ENCODE measurements around the gene HPCAL1.

Gene HPCAL1

DNA sequence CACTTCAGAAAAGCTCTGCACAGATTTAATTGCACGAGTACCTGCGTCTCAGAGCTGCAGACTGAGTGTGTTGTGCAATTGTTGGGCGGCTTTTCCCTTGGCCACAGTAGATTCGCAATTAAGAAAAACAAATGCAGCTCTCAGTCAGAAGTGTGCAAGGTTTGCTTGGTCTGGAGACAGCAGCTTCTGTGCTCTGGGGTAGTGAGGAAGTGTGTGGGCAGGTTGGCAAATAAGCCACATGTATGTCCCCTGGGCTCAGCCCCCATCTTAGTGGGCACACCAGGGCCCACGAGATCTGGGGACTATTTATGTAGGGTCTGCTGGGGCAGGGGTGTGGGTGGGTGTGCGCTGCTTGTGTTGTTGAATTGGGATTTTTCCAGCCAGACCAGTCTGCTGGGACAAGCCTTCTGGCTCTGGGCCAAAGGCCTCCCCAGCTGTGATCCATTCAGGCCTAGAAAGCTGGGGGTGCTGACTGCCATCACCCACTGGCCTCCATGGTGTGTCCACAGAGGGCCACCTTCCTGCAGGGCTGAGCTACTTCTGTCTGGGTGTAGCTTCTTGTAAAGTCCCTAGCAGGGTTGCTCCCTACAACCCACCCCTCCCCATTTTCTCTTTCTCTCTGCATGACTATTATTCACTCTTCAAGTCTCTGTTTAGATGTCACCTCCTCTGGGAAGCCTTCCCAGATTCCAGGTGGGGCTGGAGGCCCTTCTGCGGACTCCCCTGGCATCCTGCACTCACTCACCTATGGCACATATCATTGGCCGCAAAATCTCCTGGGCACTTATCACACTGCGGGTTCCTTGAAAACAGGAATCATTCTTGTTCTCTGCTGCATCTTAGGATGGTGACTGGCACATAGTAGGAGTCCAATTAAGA lies 77.6 kb downstream of the HPCAL1 start:
- Histone ChIP-seq H4K12ac (ENCODE audit: low read depth, low read length) (no peak overlapping the region), H3K27me3 (ENCODE audit: insufficient read depth, low read length) (no peaks in the 10 kb centered on the region), H3K4me1 (ENCODE audit: control insufficient read depth in 1 of 2, insufficient read depth in 2 of 2, low read length in 2 of 2) (peaks cover 4 to 7% of the 10 kb centered on the region in 2 experiments), H3K36me3 (ENCODE audit: control insufficient read depth in 1 of 2, insufficient read depth in 2 of 2, low read length in 2 of 2) (no peaks in the 10 kb centered on the region), H3K9me3 (ENCODE audit: insufficient read depth, low read depth, low read length) (peaks cover 2% of the 10 kb centered on the region), H3K4me2 (ENCODE audit: low read length) (no peak overlapping the region), H3K23ac (ENCODE audit: low read length) (no peak overlapping the region), H2BK5ac (ENCODE audit: low read depth, low read length, poor library complexity) (no peak overlapping the region), H3K27ac (ENCODE audit: low read depth, low read length) (no peak overlapping the region), H2BK120ac (ENCODE audit: insufficient read depth, low read length, poor library complexity) (no peak overlapping the region), H3K18ac (ENCODE audit: low read length) (no peak overlapping the region), H2AK5ac (ENCODE audit: low read length) (no peak overlapping the region), H3K79me2 (ENCODE audit: control insufficient read depth, insufficient read depth, low read length, poor library complexity) (no peaks in the 10 kb centered on the region), H3K4ac (ENCODE audit: low read depth, low read length) (no peak overlapping the region), H3K79me1 (ENCODE audit: low read length) (no peaks in the 10 kb centered on the region), H3K14ac (ENCODE audit: low read length) (no peak overlapping the region), H2AFZ (ENCODE audit: insufficient read depth, low read length, poor library complexity) (no peak overlapping the region), H2BK12ac (ENCODE audit: low read length) (no peak overlapping the region), H3K4me3 (ENCODE audit: low read depth, low read length) (no peak overlapping the region), H4K91ac (ENCODE audit: low read depth, low read length) (no peak overlapping the region), H4K8ac (ENCODE audit: low read depth, low read length) (no peak overlapping the region), H3K9ac (ENCODE audit: low read length) (no peak overlapping the region)
- peak in 1 of 2 donors; percentile 39 for DNase-seq
- no CpG with 5 or more reads among the region's 9 CpGs for WGBS (ENCODE audit: extremely low coverage, insufficient coverage, insufficient read length)

DNA sequence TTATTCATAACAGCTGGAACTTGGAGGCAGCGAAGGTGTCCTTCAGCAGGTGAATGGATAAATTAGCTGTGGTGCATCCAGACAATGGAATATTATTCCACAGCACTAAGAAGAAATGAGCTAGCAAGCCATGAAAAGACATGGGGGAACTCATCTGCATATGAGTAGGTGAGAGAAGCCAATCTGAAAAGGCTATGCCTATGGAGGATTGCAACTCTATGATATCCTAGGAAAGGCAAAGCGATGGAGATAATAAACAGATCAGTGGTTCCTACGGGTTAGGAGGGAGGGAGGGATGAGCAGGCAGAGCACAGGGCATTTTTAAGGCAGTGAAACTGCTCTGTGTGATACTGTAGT lies 79.3 kb downstream of the HPCAL1 start:
- Histone ChIP-seq H3K4me1 (ENCODE audit: control insufficient read depth in 1 of 2, insufficient read depth in 2 of 2, low read length in 2 of 2) (peaks cover 4 to 7% of the 10 kb centered on the region in 2 experiments), H2BK120ac (ENCODE audit: insufficient read depth, low read length, poor library complexity) (no peak overlapping the region), H4K91ac (ENCODE audit: low read depth, low read length) (no peak overlapping the region), H3K36me3 (ENCODE audit: control insufficient read depth in 1 of 2, insufficient read depth in 2 of 2, low read length in 2 of 2) (no peaks in the 10 kb centered on the region), H3K79me2 (ENCODE audit: control insufficient read depth, insufficient read depth, low read length, poor library complexity) (no peaks in the 10 kb centered on the region), H3K14ac (ENCODE audit: low read length) (no peak overlapping the region), H3K27me3 (ENCODE audit: insufficient read depth, low read length) (no peaks in the 10 kb centered on the region), H3K4me2 (ENCODE audit: low read length) (no peak overlapping the region), H3K18ac (ENCODE audit: low read length) (no peak overlapping the region), H3K27ac (ENCODE audit: low read depth, low read length) (no peak overlapping the region), H2AK5ac (ENCODE audit: low read length) (no peak overlapping the region), H3K4ac (ENCODE audit: low read depth, low read length) (no peak overlapping the region), H2BK12ac (ENCODE audit: low read length) (no peak overlapping the region), H4K8ac (ENCODE audit: low read depth, low read length) (no peak overlapping the region), H2AFZ (ENCODE audit: insufficient read depth, low read length, poor library complexity) (no peak overlapping the region), H3K79me1 (ENCODE audit: low read length) (no peaks in the 10 kb centered on the region), H3K4me3 (ENCODE audit: low read depth, low read length) (no peak overlapping the region), H3K23ac (ENCODE audit: low read length) (no peak overlapping the region), H3K9ac (ENCODE audit: low read length) (no peak overlapping the region), H2BK5ac (ENCODE audit: low read depth, low read length, poor library complexity) (no peak overlapping the region), H4K12ac (ENCODE audit: low read depth, low read length) (no peak overlapping the region), H3K9me3 (ENCODE audit: insufficient read depth, low read depth, low read length) (peaks cover 2% of the 10 kb centered on the region)
- WGBS (ENCODE audit: extremely low coverage, insufficient coverage, insufficient read length) = no CpG with 5 or more reads among the region's 3 CpGs
- no peak for DNase-seq

DNA sequence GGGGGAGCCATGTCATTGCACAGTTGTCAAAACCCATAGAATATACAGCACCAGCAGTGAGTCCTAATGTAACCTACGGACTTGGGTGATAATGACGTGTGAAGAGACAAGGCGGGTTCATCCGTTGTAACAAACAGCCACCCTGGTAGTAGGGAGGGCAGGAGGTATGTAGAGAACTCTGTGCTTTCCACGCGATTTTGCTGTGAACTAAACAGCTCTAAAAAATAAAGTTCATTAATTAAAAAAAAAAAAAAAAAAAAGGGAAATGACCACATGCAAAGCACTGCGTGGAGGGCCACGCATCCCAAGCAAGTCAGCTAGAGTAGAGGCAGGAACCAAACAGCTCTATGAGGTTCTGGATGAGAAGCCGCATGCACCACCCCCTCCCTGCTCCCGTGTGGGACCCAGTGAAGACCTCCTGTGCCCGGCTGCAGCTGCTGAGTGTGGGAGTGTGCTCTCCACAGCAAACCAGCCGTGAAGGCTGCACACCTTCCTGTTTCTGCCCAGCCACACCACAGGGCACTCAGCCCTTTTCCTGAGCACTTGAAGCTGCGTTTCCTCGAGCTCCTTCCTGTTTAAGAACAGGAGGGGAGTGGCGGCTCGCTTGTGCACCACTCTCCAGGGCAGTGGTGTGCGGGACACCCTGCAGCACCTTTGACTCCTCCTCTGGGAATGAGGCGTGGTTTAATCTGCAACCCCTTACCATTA lies 79.8 kb downstream of the HPCAL1 start:
- no peak overlapping the region for H3K18ac ChIP-seq (ENCODE audit: low read length)
- no peak overlapping the region for H2BK120ac ChIP-seq (ENCODE audit: insufficient read depth, low read length, poor library complexity)
- no CpG with 5 or more reads among the region's 18 CpGs for WGBS (ENCODE audit: extremely low coverage, insufficient coverage, insufficient read length)
- H3K36me3 ChIP-seq (ENCODE audit: control insufficient read depth in 1 of 2, insufficient read depth in 2 of 2, low read length in 2 of 2) = no peaks in the 10 kb centered on the region
- H2AK5ac ChIP-seq (ENCODE audit: low read length) = no peak overlapping the region
- peaks cover 4 to 9% of the 10 kb centered on the region in 2 experiments for H3K4me1 ChIP-seq (ENCODE audit: control insufficient read depth in 1 of 2, insufficient read depth in 2 of 2, low read length in 2 of 2)
- H4K12ac ChIP-seq (ENCODE audit: low read depth, low read length) = no peak overlapping the region
- H4K91ac ChIP-seq (ENCODE audit: low read depth, low read length) = no peak overlapping the region
- no peak overlapping the region for H3K4me3 ChIP-seq (ENCODE audit: low read depth, low read length)
- H2AFZ ChIP-seq (ENCODE audit: insufficient read depth, low read length, poor library complexity) = no peak overlapping the region
- no peaks in the 10 kb centered on the region for H3K79me2 ChIP-seq (ENCODE audit: control insufficient read depth, insufficient read depth, low read length, poor library complexity)
- no peaks in the 10 kb centered on the region for H3K79me1 ChIP-seq (ENCODE audit: low read length)
- H3K23ac ChIP-seq (ENCODE audit: low read length) = no peak overlapping the region
- H4K8ac ChIP-seq (ENCODE audit: low read depth, low read length) = no peak overlapping the region
- H3K27me3 ChIP-seq (ENCODE audit: insufficient read depth, low read length) = no peaks in the 10 kb centered on the region
- peak in 1 of 2 donors; percentile 20 for DNase-seq
- H3K4ac ChIP-seq (ENCODE audit: low read depth, low read length) = no peak overlapping the region
- H2BK12ac ChIP-seq (ENCODE audit: low read length) = no peak overlapping the region
- H3K14ac ChIP-seq (ENCODE audit: low read length) = no peak overlapping the region
- H2BK5ac ChIP-seq (ENCODE audit: low read depth, low read length, poor library complexity) = no peak overlapping the region
- H3K27ac ChIP-seq (ENCODE audit: low read depth, low read length) = no peak overlapping the region
- no peak overlapping the region for H3K9ac ChIP-seq (ENCODE audit: low read length)
- no peak overlapping the region for H3K4me2 ChIP-seq (ENCODE audit: low read length)
- peaks cover 2% of the 10 kb centered on the region for H3K9me3 ChIP-seq (ENCODE audit: insufficient read depth, low read depth, low read length)

DNA sequence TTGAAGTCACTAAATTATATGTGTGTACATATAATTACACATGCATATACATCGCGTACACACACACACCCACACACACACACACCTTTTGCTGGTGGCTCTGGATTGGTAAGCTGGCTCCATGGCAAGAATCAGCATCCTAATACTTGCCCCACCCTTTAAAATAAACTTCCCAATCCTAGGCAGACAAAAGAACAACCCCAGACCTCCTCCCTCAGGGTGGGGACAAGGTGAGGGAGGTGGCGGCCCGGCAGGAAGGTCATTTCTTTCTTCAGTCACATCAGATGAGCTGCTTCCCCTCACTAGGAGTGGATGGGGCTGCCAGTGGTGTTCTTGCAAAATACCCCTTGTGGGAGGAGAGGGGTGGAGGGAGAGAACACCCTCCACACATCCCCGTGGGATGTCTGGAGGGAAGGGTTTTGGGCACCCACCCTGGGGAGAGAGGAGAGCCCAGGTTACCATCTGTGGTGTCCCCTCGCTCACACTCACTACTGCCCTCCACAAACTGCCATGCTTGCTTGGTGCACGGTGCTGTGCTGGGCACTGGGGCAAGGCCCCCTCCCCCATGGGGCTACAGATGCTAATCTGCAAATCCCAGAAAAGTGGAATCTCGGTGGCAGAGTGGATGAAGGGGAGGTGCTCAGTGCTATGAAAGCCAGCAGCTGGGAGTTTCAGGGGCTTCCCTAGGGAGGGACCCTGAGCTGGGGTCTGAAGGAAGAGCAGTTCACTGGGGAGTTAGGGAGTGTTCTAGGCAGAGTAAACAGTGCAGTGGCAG lies 81.4 kb downstream of the HPCAL1 start:
- no peak overlapping the region for H3K4ac ChIP-seq (ENCODE audit: low read depth, low read length)
- no peak overlapping the region for H3K23ac ChIP-seq (ENCODE audit: low read length)
- H3K9ac ChIP-seq (ENCODE audit: low read length) = no peak overlapping the region
- WGBS (ENCODE audit: extremely low coverage, insufficient coverage, insufficient read length) = no CpG with 5 or more reads among the region's 8 CpGs
- no peak overlapping the region for H2BK12ac ChIP-seq (ENCODE audit: low read length)
- no peak overlapping the region for H4K91ac ChIP-seq (ENCODE audit: low read depth, low read length)
- DNase-seq = no peak
- peaks cover 2% of the 10 kb centered on the region for H3K9me3 ChIP-seq (ENCODE audit: insufficient read depth, low read depth, low read length)
- H3K4me1 ChIP-seq (ENCODE audit: control insufficient read depth in 1 of 2, insufficient read depth in 2 of 2, low read length in 2 of 2) = peaks cover 4 to 9% of the 10 kb centered on the region in 2 experiments
- H2AK5ac ChIP-seq (ENCODE audit: low read length) = no peak overlapping the region
- H3K14ac ChIP-seq (ENCODE audit: low read length) = no peak overlapping the region
- H3K79me2 ChIP-seq (ENCODE audit: control insufficient read depth, insufficient read depth, low read length, poor library complexity) = no peaks in the 10 kb centered on the region
- no peak overlapping the region for H2BK5ac ChIP-seq (ENCODE audit: low read depth, low read length, poor library complexity)
- H3K4me3 ChIP-seq (ENCODE audit: low read depth, low read length) = no peak overlapping the region
- H4K8ac ChIP-seq (ENCODE audit: low read depth, low read length) = no peak overlapping the region
- H3K4me2 ChIP-seq (ENCODE audit: low read length) = no peak overlapping the region
- no peak overlapping the region for H3K27ac ChIP-seq (ENCODE audit: low read depth, low read length)
- H2AFZ ChIP-seq (ENCODE audit: insufficient read depth, low read length, poor library complexity) = no peak overlapping the region
- no peaks in the 10 kb centered on the region for H3K27me3 ChIP-seq (ENCODE audit: insufficient read depth, low read length)
- H3K79me1 ChIP-seq (ENCODE audit: low read length) = no peaks in the 10 kb centered on the region
- no peak overlapping the region for H3K18ac ChIP-seq (ENCODE audit: low read length)
- H2BK120ac ChIP-seq (ENCODE audit: insufficient read depth, low read length, poor library complexity) = no peak overlapping the region
- H3K36me3 ChIP-seq (ENCODE audit: control insufficient read depth in 1 of 2, insufficient read depth in 2 of 2, low read length in 2 of 2) = no peaks in the 10 kb centered on the region
- no peak overlapping the region for H4K12ac ChIP-seq (ENCODE audit: low read depth, low read length)
